ENCODE measurements around the gene ADCK1.

- TF ChIP-seq POLR2AphosphoS5 (IDR thresholded peaks at IDR 0.05; ENCODE audit: low read depth, low read length) (no peak), POLR2A (IDR thresholded peaks at IDR 0.05; ENCODE audit: low read depth, low read length) (no peak)
Measured at GRCh38 chr14:77936138-77936639, 136.3 kb downstream of the ADCK1 start.

Measured in GM12892 (cell line).